A673 (cell line): ENCODE measurements around the gene UTF1.
"Not testable (repeated sequence)": the region's sequence is repeated elsewhere in the genome, so short reads cannot be mapped to it uniquely, and the experiment has no call there.

Experiments used
- EZH2 ChIP-seq: fragments of 200-600 bp; sonication (generic); IDR thresholded peaks from 2 replicates; pipeline ENCODE4 v1.6.1; 2017; ENCODE audit warnings: borderline replicate concordance, low read depth, mild to moderate bottlenecking, mixed read lengths, antibody characterized with exemption, low read length; ENCODE audit not compliant: poor library complexity, severe bottlenecking
- TF ChIP-seq, protein P1 (sequence below): fragments of 300-800, 200-600 bp; sonication (generic); conservative IDR thresholded peaks from 2 replicates; pipeline ENCODE4 v1.5.1; 2017; ENCODE audit warnings: low read depth, mild to moderate bottlenecking, antibody characterized with exemption, low read length, moderate library complexity, mixed read lengths

GRCh38 chr10:133265052-133265451 lies 35.0 kb downstream of the UTF1 start:
- TF ChIP-seq, protein P1, sequence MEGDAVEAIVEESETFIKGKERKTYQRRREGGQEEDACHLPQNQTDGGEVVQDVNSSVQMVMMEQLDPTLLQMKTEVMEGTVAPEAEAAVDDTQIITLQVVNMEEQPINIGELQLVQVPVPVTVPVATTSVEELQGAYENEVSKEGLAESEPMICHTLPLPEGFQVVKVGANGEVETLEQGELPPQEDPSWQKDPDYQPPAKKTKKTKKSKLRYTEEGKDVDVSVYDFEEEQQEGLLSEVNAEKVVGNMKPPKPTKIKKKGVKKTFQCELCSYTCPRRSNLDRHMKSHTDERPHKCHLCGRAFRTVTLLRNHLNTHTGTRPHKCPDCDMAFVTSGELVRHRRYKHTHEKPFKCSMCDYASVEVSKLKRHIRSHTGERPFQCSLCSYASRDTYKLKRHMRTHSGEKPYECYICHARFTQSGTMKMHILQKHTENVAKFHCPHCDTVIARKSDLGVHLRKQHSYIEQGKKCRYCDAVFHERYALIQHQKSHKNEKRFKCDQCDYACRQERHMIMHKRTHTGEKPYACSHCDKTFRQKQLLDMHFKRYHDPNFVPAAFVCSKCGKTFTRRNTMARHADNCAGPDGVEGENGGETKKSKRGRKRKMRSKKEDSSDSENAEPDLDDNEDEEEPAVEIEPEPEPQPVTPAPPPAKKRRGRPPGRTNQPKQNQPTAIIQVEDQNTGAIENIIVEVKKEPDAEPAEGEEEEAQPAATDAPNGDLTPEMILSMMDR, result not testable (repeated sequence)
- TF ChIP-seq EZH2, result not testable (repeated sequence)
